Measurements from ENCODE around the gene LRP8.

LRP8 gene

GRCh38 chr1:53266038-53266437 is 61.8 kb downstream of the LRP8 start:
- DNase-seq (ENCODE audit: low read depth in 2 of 2, low spot score in 1 of 2): no peak

- DNase-seq (ENCODE audit: low read depth in 2 of 2, low spot score in 1 of 2): no peak
Observed at GRCh38 chr1:53265581-53265980, 62.3 kb downstream of the LRP8 start.

GRCh38 chr1:53264048-53264447 is 63.8 kb downstream of the LRP8 start:
- no peak for DNase-seq (ENCODE audit: low read depth in 2 of 2, low spot score in 1 of 2)

GRCh38 chr1:53262000-53262399 is 65.9 kb downstream of the LRP8 start:
- no peak for DNase-seq (ENCODE audit: low read depth in 2 of 2, low spot score in 1 of 2)

GRCh38 chr1:53260631-53261247 is 67.1 kb downstream of the LRP8 start:
- DNase-seq (ENCODE audit: low read depth in 2 of 2, low spot score in 1 of 2): no peak

- DNase-seq (ENCODE audit: low read depth in 2 of 2, low spot score in 1 of 2): no peak
Observed at GRCh38 chr1:53259932-53260331, 67.9 kb downstream of the LRP8 start.

GRCh38 chr1:53258216-53258615 is 69.7 kb downstream of the LRP8 start:
- DNase-seq (ENCODE audit: low read depth in 2 of 2, low spot score in 1 of 2): no peak

- DNase-seq (ENCODE audit: low read depth in 2 of 2, low spot score in 1 of 2): no peak
Observed at GRCh38 chr1:53257454-53258081, 70.3 kb downstream of the LRP8 start.

- no peak for DNase-seq (ENCODE audit: low read depth in 2 of 2, low spot score in 1 of 2)
Observed at GRCh38 chr1:53256511-53257453, 71.1 kb downstream of the LRP8 start.

- DNase-seq (ENCODE audit: low read depth in 2 of 2, low spot score in 1 of 2): no peak
Observed at GRCh38 chr1:53255031-53255430, 72.8 kb downstream of the LRP8 start.

GRCh38 chr1:53254011-53254640 is 73.7 kb downstream of the LRP8 start:
- no peak for DNase-seq (ENCODE audit: low read depth in 2 of 2, low spot score in 1 of 2)

GRCh38 chr1:53250325-53250724 is 77.5 kb downstream of the LRP8 start:
- DNase-seq (ENCODE audit: low read depth in 2 of 2, low spot score in 1 of 2): no peak

- DNase-seq (ENCODE audit: low read depth in 2 of 2, low spot score in 1 of 2): no peak
Observed at GRCh38 chr1:53249706-53250105, 78.2 kb downstream of the LRP8 start.

- no peak for DNase-seq (ENCODE audit: low read depth in 2 of 2, low spot score in 1 of 2)
Observed at GRCh38 chr1:53246261-53247134, 81.4 kb downstream of the LRP8 start.

GRCh38 chr1:53244141-53244540 is 83.7 kb downstream of the LRP8 start:
- DNase-seq (ENCODE audit: low read depth in 2 of 2, low spot score in 1 of 2): no peak

- no peak for DNase-seq (ENCODE audit: low read depth in 2 of 2, low spot score in 1 of 2)
Observed at GRCh38 chr1:53242381-53242780, 85.5 kb downstream of the LRP8 start.

- no peak for DNase-seq (ENCODE audit: low read depth in 2 of 2, low spot score in 1 of 2)
Observed at GRCh38 chr1:53241828-53242227, 86.0 kb downstream of the LRP8 start.

GRCh38 chr1:53238197-53239155 is 89.4 kb downstream of the LRP8 start, which contains the start of gene MAGOH:
Gene MAGOH (minus strand): TSS chr1:53238518. CDS start chr1:53238448, 70 bp downstream.
- DNase-seq (ENCODE audit: low read depth in 2 of 2, low spot score in 1 of 2): peak; percentile 89 to 94

GRCh38 chr1:53237638-53238037 is 90.2 kb downstream of the LRP8 start:
- DNase-seq (ENCODE audit: low read depth in 2 of 2, low spot score in 1 of 2): no peak

Measured in stimulated activated CD8-positive, alpha-beta memory T cell treated with anti-CD3 and anti-CD28 coated beads, Interleukin-4, amount 100 ng/mL, for 1 hour (primary cell).